ENCODE results near the gene ZNF282. TPM values are rescaled to one million over a fixed set of nuclear protein-coding genes. Genes with fewer than 3 reads are reported as not detected.

The ZNF282 gene
- total and polyA plus RNA-seq, 9 of the 15 experiments (the other 6 are each of a cell fraction or from before 2014, with no cell fraction given) = 0.76 to 58.6 (median 17.4) TPM

DNA sequence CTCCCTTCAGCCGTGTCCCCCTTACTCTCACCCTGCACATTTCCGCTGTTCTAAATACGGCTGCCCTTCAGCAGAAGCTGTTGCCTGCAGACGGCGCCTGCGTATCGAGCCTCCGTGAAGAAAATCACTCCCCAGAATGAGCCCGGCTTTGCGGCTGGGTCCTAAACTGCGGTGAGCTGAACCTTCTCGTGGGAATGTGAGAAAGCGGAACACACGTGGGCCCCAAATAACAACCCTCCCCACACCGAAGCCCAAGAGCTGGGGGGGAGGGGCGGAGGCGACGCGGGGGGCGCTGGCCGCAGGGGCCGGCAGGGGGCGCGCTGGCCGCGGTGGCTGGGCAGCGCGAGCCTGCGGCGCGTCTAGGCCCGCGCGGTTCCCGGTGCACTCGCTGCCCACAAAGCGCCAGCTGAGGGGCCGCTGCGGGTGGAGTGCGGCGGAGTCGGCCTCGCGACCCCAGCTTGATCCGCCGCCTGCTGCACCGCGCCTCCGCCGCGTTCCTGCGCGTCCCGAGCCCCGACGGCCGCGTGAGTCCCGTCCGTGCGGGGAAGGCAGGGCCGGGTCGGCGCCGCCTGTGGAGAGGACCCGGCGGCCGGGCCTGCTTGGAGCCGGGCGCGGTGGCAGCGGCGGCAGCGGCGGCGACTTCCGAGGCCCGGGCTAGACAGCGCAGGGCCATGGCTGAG lies 48.1 kb upstream of the ZNF282 start, which contains the start of gene ZNF398 (continued):
- TF ChIP-seq, protein P1, sequence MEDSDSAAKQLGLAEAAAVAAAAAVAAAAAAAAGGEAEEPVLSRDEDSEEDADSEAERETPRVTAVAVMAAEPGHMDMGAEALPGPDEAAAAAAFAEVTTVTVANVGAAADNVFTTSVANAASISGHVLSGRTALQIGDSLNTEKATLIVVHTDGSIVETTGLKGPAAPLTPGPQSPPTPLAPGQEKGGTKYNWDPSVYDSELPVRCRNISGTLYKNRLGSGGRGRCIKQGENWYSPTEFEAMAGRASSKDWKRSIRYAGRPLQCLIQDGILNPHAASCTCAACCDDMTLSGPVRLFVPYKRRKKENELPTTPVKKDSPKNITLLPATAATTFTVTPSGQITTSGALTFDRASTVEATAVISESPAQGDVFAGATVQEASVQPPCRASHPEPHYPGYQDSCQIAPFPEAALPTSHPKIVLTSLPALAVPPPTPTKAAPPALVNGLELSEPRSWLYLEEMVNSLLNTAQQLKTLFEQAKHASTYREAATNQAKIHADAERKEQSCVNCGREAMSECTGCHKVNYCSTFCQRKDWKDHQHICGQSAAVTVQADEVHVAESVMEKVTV (CRISPR knock-in tag; IDR thresholded peaks at IDR 0.05) = no peak
- TF ChIP-seq, protein P2, sequence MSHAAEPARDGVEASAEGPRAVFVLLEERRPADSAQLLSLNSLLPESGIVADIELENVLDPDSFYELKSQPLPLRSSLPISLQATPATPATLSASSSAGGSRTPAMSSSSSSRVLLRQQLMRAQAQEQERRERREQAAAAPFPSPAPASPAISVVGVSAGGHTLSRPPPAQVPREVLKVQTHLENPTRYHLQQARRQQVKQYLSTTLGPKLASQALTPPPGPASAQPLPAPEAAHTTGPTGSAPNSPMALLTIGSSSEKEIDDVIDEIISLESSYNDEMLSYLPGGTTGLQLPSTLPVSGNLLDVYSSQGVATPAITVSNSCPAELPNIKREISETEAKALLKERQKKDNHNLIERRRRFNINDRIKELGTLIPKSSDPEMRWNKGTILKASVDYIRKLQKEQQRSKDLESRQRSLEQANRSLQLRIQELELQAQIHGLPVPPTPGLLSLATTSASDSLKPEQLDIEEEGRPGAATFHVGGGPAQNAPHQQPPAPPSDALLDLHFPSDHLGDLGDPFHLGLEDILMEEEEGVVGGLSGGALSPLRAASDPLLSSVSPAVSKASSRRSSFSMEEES (CRISPR knock-in tag; IDR thresholded peaks at IDR 0.05) = no peak
- TF ChIP-seq ZNF584 (CRISPR knock-in tag; IDR thresholded peaks at IDR 0.05; ENCODE audit: low read depth) (no peak), CBFA2T2 (conservative IDR thresholded peaks at IDR 0.05) (no peak), ZNF57 (CRISPR knock-in tag; IDR thresholded peaks at IDR 0.05) (no peak), ZNF140 (CRISPR knock-in tag; IDR thresholded peaks at IDR 0.05) (no peak), RFX1 (IDR thresholded peaks at IDR 0.05) (no peak), HNRNPLL (IDR thresholded peaks at IDR 0.05; ENCODE audit: low read depth, low read length, poor library complexity, severe bottlenecking) (no peak), MYBL2 (IDR thresholded peaks at IDR 0.05; ENCODE audit: low read depth) (no peak), MYBL2 (CRISPR knock-in tag; IDR thresholded peaks at IDR 0.05; ENCODE audit: borderline replicate concordance) (no peak), TSC22D4 (tag; IDR thresholded peaks at IDR 0.05) (no peak), MTA1 (IDR thresholded peaks at IDR 0.05; ENCODE audit: borderline replicate concordance) (peak; percentile 86)
- TF ChIP-seq, protein P3, sequence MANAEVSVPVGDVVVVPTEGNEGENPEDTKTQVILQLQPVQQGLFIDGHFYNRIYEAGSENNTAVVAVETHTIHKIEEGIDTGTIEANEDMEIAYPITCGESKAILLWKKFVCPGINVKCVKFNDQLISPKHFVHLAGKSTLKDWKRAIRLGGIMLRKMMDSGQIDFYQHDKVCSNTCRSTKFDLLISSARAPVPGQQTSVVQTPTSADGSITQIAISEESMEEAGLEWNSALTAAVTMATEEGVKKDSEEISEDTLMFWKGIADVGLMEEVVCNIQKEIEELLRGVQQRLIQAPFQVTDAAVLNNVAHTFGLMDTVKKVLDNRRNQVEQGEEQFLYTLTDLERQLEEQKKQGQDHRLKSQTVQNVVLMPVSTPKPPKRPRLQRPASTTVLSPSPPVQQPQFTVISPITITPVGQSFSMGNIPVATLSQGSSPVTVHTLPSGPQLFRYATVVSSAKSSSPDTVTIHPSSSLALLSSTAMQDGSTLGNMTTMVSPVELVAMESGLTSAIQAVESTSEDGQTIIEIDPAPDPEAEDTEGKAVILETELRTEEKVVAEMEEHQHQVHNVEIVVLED (CRISPR knock-in tag; IDR thresholded peaks at IDR 0.05) = peak; percentile 55
- TF ChIP-seq, protein P4, sequence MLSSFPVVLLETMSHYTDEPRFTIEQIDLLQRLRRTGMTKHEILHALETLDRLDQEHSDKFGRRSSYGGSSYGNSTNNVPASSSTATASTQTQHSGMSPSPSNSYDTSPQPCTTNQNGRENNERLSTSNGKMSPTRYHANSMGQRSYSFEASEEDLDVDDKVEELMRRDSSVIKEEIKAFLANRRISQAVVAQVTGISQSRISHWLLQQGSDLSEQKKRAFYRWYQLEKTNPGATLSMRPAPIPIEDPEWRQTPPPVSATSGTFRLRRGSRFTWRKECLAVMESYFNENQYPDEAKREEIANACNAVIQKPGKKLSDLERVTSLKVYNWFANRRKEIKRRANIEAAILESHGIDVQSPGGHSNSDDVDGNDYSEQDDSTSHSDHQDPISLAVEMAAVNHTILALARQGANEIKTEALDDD (IDR thresholded peaks at IDR 0.05) = no peak
- TF ChIP-seq, protein P5, sequence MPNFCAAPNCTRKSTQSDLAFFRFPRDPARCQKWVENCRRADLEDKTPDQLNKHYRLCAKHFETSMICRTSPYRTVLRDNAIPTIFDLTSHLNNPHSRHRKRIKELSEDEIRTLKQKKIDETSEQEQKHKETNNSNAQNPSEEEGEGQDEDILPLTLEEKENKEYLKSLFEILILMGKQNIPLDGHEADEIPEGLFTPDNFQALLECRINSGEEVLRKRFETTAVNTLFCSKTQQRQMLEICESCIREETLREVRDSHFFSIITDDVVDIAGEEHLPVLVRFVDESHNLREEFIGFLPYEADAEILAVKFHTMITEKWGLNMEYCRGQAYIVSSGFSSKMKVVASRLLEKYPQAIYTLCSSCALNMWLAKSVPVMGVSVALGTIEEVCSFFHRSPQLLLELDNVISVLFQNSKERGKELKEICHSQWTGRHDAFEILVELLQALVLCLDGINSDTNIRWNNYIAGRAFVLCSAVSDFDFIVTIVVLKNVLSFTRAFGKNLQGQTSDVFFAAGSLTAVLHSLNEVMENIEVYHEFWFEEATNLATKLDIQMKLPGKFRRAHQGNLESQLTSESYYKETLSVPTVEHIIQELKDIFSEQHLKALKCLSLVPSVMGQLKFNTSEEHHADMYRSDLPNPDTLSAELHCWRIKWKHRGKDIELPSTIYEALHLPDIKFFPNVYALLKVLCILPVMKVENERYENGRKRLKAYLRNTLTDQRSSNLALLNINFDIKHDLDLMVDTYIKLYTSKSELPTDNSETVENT (CRISPR knock-in tag; IDR thresholded peaks at IDR 0.05) = peak; percentile 99
- TF ChIP-seq, protein P6, sequence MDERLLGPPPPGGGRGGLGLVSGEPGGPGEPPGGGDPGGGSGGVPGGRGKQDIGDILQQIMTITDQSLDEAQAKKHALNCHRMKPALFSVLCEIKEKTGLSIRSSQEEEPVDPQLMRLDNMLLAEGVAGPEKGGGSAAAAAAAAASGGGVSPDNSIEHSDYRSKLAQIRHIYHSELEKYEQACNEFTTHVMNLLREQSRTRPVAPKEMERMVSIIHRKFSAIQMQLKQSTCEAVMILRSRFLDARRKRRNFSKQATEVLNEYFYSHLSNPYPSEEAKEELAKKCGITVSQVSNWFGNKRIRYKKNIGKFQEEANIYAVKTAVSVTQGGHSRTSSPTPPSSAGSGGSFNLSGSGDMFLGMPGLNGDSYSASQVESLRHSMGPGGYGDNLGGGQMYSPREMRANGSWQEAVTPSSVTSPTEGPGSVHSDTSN (CRISPR knock-in tag; IDR thresholded peaks at IDR 0.05; ENCODE audit: low read depth) = no peak
- TF ChIP-seq, protein P6 (tag; conservative IDR thresholded peaks at IDR 0.05; ENCODE audit: low read depth) = no peak
